Esophagus mucosa (tissue), 1 donor: ENCODE data around the gene ODF2. TPM values are rescaled to one million over a fixed set of nuclear protein-coding genes. Genes with fewer than 3 reads are reported as not detected.
A peak's percentile ranks its signal among the peaks of the same experiment; 100 is the strongest.
"Not testable (repeated sequence)": the region's sequence is repeated elsewhere in the genome, so short reads cannot be mapped to it uniquely, and the experiment has no call there.

Source experiments
- ATAC-seq: fragments of 200-7000 bp; cut with Tn5 transposase; one replicate; pipeline ENCODE4 v1.9.1; 2020
- total RNA-seq: library from RNA; stranded (reverse); gene quantifications from one replicate; pipeline ENCODE4 v1.2.4, GENCODE V29; 2023
- donor health status: DM: yes; HTN: yes; CAD: no.

ODF2 gene
- total RNA-seq, 1 donor from 2014 or later: 14.5 TPM

DNA sequence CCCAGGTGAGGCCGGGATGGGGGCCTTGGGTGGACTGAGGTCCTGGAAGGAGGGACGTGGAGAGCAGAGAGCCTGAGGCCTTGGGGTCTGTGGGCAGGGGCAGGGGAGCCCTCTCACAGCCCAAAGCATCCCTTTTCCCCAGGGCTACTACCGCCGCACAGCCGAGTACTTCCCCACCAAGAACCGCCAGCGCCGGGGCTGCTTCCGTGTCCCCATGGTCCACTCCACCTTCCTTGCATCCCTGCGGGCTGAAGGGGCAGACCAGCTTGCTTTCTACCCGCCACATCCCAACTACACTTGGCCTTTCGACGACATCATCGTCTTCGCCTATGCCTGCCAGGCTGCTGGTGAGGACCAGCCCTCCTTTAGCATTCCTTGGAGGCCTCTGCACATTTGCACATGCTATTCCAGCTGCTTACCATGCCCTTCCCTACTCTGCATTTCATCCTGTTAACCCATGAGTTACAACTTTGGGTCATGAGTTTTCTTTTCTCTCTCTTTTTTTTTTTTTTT is 31.5 kb upstream of the ODF2 start:
- ATAC-seq: no peak

DNA sequence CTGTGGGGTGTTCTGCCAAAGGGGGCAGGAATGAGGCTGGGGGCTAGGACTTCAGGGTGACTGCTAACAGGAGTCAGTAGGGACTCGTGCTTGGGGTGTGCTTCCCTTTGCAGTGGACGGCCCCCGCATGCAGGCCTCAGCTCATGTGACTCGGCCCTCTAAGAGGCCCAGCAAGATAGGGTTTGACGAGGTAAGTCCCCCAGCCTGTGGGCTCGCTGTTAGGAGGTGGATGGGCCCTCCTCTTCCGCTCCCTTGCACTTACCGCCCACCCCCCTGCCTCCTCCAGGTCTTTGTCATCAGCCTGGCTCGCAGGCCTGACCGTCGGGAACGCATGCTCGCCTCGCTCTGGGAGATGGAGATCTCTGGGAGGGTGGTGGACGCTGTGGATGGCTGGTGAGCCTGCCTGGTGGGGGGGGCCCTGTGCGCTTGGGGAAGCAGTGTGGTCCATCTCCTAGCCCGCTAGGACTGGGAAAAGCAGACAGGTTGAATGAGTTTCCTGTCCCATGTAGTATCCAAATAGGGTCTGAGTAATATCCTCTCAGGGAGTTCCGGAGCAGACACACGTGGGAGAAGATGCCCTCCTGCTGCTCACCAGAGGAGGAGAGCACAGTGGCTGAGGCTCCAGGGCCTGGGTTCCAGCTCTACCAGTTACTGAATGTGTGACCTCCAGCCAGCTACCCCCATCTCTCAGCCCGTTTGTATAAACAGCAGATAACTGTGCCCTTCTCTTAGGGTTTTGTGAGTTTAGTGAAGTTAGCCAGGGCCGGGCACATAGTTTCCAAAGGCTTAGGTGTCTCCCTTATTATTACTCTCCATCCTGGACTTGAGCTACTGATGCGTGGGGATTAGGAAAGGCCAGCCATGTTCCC is 26.9 kb upstream of the ODF2 start:
- ATAC-seq: peak; percentile 9

DNA sequence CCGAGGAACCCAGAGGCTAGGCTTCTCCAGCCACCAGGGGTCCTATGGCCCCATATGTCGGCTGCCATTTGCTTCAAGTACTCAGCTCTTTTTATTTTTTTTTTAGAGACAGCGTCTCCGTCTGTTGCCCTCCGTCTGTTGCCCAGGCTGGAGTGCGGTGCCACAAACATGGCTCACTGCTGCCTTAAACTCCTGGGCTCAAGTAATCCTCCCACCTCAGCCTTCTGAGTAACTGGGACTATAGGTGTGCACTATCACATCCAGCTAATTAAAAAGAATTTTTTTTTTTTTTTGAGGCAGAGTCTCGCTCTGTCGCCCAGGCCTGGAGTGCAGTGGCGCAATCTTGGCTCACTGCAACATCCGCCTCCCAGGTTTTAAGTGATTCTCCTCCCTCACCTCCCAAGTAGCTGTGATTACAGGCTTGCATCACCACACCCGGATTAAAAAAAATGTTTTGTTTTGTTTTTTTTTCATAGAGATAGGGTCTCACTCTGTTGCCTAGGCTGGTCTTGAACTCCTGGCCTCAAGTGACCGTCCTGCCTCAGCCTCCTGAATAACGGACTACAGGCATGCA is 26.2 kb upstream of the ODF2 start:
- ATAC-seq: no peak

DNA sequence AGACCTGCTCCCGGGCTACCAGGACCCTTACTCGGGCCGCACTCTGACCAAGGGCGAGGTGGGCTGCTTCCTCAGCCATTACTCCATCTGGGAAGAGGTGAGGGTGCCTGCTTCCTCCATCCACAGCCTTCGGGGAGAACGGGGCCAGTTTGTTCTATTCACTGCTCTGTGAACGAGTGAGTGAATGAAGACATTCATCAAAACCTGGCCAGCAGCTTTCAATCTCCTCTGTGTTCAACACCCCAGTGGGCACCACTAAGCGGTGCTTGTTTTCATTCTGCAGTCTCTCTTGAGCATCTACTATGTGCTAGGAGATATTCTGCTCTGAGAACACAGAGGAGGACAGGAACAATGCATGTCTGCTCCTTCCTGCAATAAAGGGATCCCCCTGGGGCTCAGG is 24.6 kb upstream of the ODF2 start:
- no peak for ATAC-seq

DNA sequence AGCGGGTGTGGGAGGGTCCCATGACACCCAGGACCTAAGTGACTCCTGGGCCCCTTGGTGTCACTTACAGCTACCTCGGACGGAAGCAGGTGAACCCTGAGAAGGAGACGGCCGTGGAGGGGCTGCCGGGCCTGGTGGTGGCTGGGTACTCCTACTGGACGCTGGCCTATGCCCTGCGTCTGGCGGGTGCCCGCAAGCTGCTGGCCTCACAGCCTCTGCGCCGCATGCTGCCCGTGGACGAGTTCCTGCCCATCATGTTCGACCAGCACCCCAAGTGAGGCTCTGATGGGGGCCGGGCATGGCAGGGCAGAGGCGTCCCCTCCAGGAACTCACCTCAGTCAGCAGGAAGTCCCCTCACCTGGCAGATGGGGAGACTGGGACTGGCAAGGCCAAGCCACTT is 21.5 kb upstream of the ODF2 start:
- ATAC-seq: no peak

DNA sequence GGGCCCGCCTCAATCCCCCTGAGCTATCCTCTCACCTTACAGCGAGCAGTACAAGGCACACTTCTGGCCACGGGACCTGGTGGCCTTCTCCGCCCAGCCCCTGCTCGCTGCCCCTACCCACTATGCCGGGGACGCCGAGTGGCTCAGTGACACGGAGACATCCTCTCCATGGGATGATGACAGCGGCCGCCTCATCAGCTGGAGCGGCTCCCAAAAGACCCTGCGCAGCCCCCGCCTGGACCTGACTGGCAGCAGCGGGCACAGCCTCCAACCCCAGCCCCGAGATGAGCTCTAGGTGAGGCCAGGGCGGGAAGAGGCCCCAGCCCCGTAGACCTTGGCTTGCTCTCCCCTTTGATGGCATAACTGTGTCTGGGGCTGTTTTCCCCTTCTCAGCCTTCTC is 20.2 kb upstream of the ODF2 start:
- ATAC-seq: no peak

DNA sequence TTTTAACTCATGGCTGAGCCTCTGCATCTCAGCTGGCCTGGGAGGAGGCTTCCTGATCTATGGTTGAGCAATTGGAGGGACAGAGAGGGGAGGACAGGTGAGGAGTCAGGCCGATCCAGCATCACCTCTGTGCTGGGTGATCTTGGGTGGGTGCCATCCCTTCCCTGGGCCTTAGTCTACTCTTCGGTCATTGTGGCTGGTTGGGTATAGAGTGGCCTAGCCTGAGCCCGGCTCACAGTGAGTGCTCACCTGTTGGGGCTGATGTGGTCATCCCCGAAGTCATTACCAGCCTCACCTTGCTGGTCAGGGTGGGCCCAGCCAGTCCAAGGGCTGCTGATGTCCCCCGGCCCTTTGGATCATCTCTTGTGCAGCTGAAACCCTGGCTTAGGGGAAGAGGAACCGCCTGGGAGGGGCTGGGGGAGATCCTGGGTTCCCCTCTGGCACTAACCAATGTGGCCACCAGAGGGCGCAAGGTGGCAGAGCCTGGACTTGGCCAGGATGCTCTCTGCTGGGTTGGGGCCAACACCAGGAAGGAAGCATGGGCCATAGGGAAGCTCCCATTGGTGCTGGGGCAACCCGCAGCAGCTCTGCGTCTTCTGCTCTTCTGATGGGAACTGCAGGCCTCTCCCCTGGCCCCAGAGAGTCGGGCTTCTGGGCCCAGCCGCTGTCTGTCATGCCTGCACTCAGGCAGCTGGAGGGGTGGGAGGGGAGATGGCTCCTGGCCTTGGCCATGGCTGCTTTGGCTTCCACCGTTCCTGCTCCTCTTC is 17.3 kb upstream of the ODF2 start:
- ATAC-seq: peak; percentile 95

DNA sequence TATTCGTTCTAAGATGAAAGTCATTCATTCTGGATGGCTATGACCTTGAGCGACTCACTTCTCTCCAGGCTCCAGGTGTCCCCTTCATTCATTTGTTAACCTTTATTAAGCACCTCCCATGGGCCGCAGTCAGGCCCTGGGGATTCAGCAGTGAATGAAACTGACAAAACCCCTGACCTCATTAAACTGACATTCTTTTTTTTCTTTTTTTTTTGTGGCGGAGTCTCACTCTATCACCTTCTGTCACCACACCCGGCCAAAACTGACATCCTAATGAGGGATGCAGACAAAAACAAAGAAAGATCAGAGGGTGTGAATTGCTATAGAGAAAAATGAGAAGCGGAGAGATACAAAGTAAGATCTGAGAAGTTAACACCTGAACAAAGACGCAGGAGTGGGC is 16.5 kb upstream of the ODF2 start:
- no peak for ATAC-seq

DNA sequence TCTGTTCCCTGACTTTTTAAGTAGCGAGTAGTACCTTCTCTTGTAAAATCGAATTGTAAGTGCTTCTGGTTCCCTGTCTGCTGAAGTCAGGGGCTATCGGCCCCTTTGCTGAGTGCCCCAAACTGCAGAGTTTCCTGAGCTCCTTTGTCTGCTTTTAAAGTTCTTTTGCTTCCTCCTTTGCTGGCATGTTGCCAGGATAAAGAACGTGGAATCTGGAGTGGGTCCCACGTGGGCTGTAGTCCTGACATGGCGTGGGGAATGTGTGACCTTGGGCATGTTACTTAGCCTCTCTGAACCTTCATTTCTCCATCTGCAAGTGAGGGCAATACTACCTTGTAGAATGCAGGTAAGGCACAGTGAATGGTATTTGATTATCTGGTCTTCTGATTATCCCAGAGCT is 13.7 kb upstream of the ODF2 start:
- ATAC-seq: no peak

DNA sequence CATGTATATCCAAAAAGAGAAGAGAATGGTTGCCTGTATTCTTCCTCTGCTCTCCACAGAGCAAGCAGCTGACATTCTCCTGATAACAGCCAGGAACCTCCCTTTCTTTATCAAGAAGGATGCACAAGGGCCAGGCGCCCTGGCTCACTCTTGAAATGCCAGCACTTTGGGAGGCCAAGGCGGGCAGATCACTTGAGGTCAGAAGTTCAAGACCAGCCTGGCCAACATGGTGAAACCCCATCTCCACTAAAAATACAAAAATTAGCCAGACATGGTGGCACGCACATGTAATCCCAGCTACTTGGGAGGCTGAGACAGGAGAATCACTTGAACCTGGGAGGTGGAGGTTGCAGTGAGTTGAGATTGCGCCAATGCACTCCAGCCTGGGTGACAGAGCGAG is 9.3 kb upstream of the ODF2 start:
- not testable (repeated sequence) for ATAC-seq

DNA sequence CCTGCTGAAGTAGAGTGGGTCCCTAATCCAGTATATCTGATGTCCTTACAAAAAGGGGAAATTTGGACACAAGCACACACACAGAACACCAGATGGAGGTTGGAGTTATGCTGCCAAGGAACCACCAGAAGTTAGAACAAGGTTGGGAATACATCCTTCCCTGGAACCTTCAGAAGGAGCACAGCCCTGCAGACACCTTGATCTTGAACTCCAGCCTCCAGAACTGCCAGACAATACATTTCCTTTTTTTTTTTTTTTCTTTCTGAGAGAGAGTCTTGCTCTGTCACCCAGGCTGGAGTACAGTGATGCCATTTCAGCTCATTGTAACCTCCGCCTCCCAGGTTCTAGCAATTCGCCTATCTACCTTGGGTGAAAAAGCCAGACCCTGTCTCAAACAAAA is 7.1 kb upstream of the ODF2 start:
- ATAC-seq: no peak

DNA sequence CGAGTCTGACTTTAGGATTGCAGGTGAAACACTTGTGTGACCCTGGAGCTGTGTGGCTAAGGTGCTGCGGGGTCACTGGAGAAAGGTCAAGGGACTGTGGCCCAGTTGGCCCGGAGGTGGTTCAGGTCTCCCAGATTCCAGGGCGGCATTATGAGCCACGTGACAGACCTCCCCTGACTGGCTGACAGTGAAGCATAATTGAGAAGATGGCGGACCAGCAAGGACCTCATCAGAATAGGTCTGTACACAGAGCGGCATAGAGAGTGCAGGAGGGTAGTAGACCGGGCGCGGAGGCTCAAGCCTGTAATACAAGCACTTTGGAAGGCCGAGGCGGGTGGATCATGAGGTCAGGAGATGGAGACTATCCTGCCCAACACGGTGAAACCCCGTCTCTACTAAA is 815 bp upstream of the ODF2 start:
- no peak for ATAC-seq

DNA sequence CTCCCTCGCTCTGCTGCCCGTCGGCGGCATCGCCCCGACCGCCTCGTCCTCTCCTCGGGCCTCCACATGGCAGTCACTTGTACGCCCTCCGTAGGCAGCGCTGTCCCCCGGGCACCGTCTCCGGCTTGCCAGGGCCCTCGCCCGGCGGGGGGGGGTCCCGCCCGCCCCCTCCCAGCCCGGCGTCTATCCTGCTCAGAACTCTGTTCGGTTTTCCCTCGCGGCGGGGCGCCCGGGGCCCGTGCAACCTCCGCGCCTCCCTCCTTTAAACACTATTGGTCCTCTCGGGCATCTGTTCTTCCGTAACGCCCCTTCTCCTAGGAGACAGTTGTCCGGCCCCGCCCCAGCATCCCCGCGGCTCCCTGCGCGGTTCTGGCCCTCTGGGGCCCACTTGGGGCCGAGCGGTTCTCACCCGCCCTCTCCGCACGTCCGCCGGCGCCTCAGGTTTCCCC is 831 bp downstream of the ODF2 start:
- ATAC-seq: peak; percentile 69

DNA sequence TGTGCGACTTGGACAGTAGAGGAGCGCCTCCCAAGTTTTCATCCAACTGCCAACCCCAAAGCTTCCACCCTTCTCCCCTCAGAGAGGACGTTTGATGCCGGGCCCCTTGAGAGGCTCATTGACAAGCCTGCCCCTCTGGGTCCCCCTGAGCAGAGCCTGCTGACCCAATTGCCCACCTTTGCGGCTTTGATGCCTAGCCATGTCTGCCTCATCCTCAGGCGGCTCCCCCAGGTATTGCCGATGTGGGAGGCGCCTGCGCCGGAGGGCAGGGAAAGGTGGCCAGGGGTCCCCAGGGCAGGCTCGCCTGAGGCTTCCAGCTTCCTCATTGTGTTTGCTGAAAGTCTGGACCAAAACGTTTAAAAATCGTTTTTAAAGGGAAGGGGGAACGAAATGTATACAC is 1.4 kb downstream of the ODF2 start:
- no peak for ATAC-seq

DNA sequence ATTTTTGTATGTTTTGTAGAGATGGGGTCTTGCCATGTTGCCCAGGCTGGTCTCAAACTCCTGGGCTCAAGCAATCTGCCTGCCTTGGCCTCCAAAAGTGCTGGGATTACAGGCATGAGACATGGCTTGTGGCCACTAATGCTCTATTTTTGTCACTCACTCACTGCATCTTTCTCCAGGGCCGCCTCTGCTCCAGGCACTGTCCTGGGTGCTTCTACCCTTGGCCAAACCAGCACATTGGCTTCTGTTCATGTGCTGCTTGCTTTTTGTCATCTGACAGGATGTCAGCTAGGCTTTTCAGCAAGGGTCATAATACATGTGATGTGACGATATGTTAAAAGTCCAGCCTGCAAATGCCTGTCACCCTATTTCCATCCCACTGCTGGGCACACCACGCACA is 3.2 kb downstream of the ODF2 start:
- no peak for ATAC-seq

DNA sequence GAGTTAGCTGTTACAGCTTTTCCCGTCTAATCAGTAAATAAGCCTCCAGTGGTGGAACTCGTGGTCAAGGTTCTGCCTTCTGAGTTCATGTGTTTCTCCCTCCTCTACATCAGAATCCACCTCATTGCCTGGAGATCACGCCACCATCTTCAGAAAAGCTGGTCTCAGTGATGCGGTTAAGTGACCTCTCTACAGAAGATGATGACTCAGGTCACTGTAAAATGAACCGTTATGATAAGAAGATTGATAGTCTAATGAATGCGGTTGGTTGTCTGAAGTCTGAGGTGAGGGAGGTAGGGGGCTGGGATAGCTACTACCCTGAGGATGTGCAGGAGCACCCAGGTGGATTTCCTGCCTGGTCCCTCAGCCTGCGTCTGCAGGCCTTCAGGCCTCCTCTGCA is 13.3 kb downstream of the ODF2 start:
- no peak for ATAC-seq

DNA sequence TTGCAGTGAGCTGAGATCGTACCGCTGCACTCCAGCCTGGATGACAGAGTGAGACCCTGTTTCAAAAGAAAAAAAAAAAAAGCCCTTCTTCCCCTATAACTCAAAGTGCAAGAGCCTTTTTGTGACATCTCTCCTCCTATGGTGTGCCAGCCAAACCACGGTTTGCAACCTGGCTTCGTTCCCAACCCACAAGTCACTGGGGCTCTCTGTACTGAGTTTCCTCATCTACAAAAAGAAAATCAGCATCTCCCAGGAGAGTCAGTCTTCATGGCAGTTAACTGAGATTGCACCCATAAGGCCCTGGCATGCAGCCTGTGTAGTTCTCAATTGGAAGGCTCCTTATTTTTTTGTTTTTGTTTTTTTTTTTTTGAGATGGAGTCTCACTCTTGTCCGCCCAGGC is 14.8 kb downstream of the ODF2 start:
- no peak for ATAC-seq

DNA sequence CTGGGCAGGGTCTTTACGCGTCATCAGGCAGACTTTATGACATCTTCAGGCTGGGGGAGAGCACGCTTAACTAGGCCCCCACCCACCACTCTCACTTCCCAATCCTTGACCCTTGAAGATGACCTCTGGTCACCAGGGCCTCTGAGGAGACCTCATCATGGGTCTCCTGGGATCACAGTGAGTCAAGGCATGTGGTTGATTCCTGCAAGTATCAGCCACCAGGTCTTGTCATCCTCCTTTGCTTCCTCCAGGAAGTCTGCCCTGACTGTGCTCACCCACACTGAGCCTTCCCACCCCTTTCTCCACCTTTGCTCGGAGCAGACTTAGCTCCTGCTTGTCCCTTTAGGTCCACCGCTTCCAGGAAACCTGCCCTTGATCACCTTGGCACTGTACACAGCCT is 17.3 kb downstream of the ODF2 start:
- ATAC-seq: no peak

DNA sequence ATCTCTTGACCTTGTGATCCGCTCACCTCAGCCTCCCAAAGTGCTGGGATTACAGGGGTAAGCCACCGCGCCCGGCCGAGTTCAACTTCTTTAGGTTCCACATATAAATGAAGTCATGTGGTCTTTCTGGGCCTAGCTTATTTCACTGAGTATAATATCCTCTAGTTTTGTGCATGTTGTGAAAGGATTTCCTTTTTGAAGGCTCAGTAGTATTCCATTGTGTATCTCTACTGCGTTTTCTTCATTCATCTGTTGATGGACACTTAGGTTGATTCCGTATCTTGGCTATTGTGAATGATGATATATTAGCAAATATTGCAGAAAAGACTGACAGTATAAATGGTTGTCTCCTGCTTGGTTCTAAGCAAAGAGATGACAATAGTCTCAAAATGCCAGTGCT is 20.1 kb downstream of the ODF2 start:
- ATAC-seq: no peak

DNA sequence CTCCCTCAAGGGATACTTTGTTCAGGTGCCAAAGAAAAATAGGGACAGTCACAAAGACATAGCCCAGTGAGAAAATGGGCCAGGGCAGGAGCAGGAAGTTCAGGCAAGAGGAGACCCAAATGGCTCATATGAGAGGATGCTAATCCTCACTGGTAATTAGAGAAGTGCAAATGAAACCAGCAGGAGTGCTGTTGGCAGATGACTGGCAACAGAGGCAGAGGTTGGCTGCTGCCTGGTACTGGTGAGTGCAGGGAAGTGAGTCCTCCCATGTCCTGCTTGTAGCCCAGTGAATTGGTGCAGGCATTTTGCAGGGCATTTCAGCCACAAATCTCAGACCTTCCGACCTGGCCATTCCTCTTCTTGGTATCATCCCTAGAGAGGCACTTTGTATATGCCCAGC is 23.5 kb downstream of the ODF2 start:
- no peak for ATAC-seq

DNA sequence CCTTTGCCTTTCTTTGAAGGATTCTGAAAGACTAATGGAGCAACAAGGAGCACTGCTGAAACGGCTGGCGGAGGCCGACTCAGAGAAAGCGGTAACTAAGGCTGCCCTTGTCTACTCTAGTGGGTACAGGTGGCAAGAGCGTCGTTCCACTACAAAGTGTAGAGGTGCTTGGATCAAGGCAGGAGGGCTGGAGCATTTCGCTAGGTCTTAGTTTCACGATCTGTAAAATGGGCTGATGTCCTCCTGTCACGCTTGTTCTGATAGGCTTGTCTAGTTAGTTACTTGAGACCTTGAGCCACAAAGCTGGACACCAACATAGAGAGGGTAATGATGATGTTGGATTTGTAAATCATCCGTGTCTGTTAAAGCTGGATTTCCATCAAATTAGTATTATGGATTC is 25.8 kb downstream of the ODF2 start:
- ATAC-seq: no peak

DNA sequence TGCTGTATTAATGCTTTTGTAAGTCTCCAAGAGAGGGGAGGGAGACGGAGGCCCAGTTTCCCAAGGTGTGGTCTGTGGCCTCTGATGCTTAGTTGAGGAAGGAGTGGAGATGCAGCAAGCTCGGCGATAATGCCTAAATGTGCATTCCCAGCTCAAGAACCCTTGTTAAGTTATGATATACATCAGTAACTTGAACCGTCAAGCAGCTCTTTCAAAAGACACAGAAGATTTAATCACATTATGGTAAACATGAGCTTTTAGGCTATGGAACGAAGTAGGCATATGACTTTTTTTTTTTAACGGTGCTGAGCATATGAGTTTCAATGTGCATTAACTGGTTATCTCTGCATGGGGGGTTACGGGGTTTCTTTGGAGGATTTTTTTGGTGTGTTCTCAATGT is 26.4 kb downstream of the ODF2 start:
- no peak for ATAC-seq

DNA sequence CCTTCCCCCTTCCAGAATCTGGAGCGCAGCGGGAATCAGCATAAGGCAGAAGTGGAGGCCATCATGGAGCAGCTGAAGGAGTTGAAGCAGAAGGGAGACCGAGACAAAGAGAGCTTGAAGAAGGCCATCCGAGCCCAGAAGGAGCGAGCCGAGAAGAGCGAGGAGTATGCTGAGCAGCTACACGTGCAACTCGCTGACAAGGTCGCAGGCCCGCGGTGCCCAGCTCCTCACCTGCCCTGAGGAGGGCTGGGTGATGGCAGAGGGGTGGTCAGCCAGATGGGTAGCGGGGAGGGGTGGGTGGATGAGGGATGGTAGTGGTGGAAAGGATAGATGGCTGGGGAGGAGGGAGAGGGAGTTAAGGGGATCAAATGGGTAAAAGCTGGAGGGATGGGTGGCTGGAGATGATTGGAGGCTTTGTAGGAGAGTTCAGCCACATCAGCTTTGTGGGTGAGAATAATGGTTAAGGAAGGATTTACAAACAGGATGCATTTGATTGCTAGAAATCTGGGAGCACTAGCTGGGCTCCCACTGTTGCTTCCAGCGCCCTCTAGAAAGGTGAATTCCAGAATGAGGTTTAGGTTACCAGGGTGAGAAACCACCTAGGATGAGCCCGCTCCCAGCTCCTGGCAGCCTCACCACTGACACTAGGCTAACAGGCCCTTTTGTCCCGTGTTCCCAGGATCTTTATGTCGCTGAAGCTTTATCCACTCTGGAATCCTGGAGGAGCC is 29.0 kb downstream of the ODF2 start:
- no peak for ATAC-seq
